ENCODE data around the gene CSF1R. TPM values are rescaled to one million over a fixed set of nuclear protein-coding genes. Genes with fewer than 3 reads are reported as not detected.

Gene CSF1R
- total and polyA plus RNA-seq, 2 of the 8 experiments (the other 6 are each of a cell fraction or from before 2014, with no cell fraction given): 0.12 TPM; not detected in 1

DNA sequence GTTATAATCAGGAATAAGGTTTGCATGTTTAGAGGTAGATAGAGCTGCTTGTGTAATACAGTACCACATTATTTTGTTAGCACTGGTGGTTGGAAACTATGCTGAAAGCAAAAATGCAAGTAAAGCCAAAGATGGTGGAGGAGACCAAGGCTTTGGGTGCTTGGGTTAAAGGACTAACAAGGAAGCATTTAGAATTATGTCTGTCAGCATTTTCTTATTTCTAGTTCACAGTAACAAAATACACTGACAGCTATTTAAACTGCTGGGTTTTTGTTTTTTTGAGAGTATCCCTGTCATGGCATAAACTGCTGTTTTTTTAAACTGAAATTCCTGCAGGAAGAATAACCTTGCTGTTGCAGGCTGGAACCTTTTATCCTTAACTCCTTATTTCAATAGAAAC, 79.3 kb downstream of the CSF1R start:
- H2BK12ac ChIP-seq (ENCODE audit: low read depth, low read length): no peak overlapping the region
- no peak overlapping the region for H4K8ac ChIP-seq (ENCODE audit: extremely low read depth, insufficient read depth, low read length)
- no peak overlapping the region for H2AFZ ChIP-seq (ENCODE audit: low read length)
- H3K4me3 ChIP-seq (ENCODE audit: extremely low read depth in 1 of 4, insufficient read depth in 2 of 4, low read depth in 3 of 4, low read length in 4 of 4): no peak overlapping the region
- peaks cover 4 to 49% (median 22%) of the 10 kb centered on the region in 4 experiments for H3K36me3 ChIP-seq (ENCODE audit: control insufficient read depth in 2 of 4, insufficient read depth in 4 of 4, low read length in 3 of 4)
- no peaks in the 10 kb centered on the region; a peak in 2 of 7 replicates for H3K4me1 ChIP-seq (replicated peaks in 1 of 4; ENCODE audit: control insufficient read depth in 3 of 4, insufficient read depth in 4 of 4, low read length in 3 of 4)
- H2AK5ac ChIP-seq (ENCODE audit: low read depth, low read length): no peak overlapping the region
- POLR2A ChIA-PET (ENCODE audit: partially characterized antibody): interaction anchor here (2.2 kb wide), 1 partner anchor 11 kb away, joined by 4 read pairs; no protein-coding TSS in a partner anchor
- no peak overlapping the region for H3K18ac ChIP-seq (ENCODE audit: extremely low read depth, low read length)
- H3K23me2 ChIP-seq (ENCODE audit: low read depth, low read length): no peaks in the 10 kb centered on the region
- TF ChIP-seq EGR1 (IDR thresholded peaks at IDR 0.05; ENCODE audit: borderline replicate concordance, low read depth, low read length) (no peak), SIN3A (conservative IDR thresholded peaks at IDR 0.05 in 1 of 2, IDR thresholded peaks at IDR 0.05 in 1 of 2; ENCODE audit: low read depth in 1 of 2, low read length in 2 of 2) (no peak), ATF2 (IDR thresholded peaks at IDR 0.05; ENCODE audit: low read length) (no peak), NRF1 (IDR thresholded peaks at IDR 0.05; ENCODE audit: low read depth, low read length) (no peak), BACH1 (IDR thresholded peaks at IDR 0.05; ENCODE audit: low read length) (no peak), KDM1A (IDR thresholded peaks at IDR 0.05; ENCODE audit: borderline replicate concordance, low read length) (no peak), EZH2 (IDR thresholded peaks at IDR 0.05; ENCODE audit: low read depth, low read length, severe bottlenecking) (no peak), SP4 (IDR thresholded peaks at IDR 0.05; ENCODE audit: low read length) (no peak), PHF8 (conservative IDR thresholded peaks at IDR 0.05; ENCODE audit: low read depth, low read length) (no peak), SIRT6 (IDR thresholded peaks at IDR 0.05; ENCODE audit: low read length) (no peak), GABPA (IDR thresholded peaks at IDR 0.05; ENCODE audit: borderline replicate concordance, insufficient read depth, low read length) (no peak), ZNF274 (IDR thresholded peaks at IDR 0.05; ENCODE audit: borderline replicate concordance, extremely low read depth, low read length) (no peak), ASH2L (IDR thresholded peaks at IDR 0.05; ENCODE audit: low read length) (no peak)
- no peak overlapping the region for H2BK5ac ChIP-seq (ENCODE audit: low read depth, low read length)
- H3K79me2 ChIP-seq (ENCODE audit: control insufficient read depth in 1 of 2, insufficient read depth in 2 of 2, low read length in 2 of 2): peaks cover 5 to 31% of the 10 kb centered on the region in 2 experiments
- no peak overlapping the region for H3K4ac ChIP-seq (replicated peaks; ENCODE audit: insufficient read length, low read depth, low read length)
- no peak overlapping the region for H3K27ac ChIP-seq (ENCODE audit: low read depth, low read length)
- H4K5ac ChIP-seq (ENCODE audit: insufficient read length, low read depth, low read length): no peak overlapping the region
- no peak overlapping the region for H2BK15ac ChIP-seq (ENCODE audit: low read length)
- no peak overlapping the region for H2BK20ac ChIP-seq (ENCODE audit: low read length)
- H3K9ac ChIP-seq (replicated peaks in 1 of 4; ENCODE audit: extremely low read depth in 1 of 4, low read depth in 3 of 4, low read length in 3 of 4): no peak overlapping the region
- H2BK120ac ChIP-seq (replicated peaks; ENCODE audit: low read depth, low read length): no peak overlapping the region
- H3K79me1 ChIP-seq (ENCODE audit: low read depth, low read length): peaks cover 5% of the 10 kb centered on the region; the same call in 1 of the 2 replicates
- no peak overlapping the region for H3K23ac ChIP-seq (ENCODE audit: insufficient read length)
- H3K14ac ChIP-seq (ENCODE audit: insufficient read length): no peak overlapping the region
- no peak overlapping the region for H3K4me2 ChIP-seq (ENCODE audit: insufficient read depth in 1 of 2, low read depth in 2 of 2, low read length in 2 of 2)
- no peak for DNase-seq (ENCODE audit: low read depth in 1 of 2, low spot score in 2 of 2)
- no peak overlapping the region for H3K56ac ChIP-seq (replicated peaks; ENCODE audit: insufficient read length, low read depth, low read length)
- CTCF ChIA-PET (ENCODE audit: partially characterized antibody): interaction anchor here (0.7 to 1.9 kb wide), 8 partner anchors 11 to 173 kb away, joined by 3 to 7 read pairs (median 4); no protein-coding TSS in a partner anchor
- FAIRE-seq: no peak
- peaks cover 14 to 17% of the 10 kb centered on the region in 2 experiments for H4K20me1 ChIP-seq (replicated peaks in 1 of 2; ENCODE audit: control insufficient read depth in 1 of 2, insufficient read depth in 2 of 2, low read length in 2 of 2)
- H3K27me3 ChIP-seq (replicated peaks in 1 of 4; ENCODE audit: control insufficient read depth in 3 of 4, extremely low read depth in 1 of 4, insufficient read depth in 3 of 4, low read length in 3 of 4): no peaks in the 10 kb centered on the region
- H4K91ac ChIP-seq (replicated peaks; ENCODE audit: insufficient read length, low read length): no peak overlapping the region
- no peaks in the 10 kb centered on the region for H3K9me3 ChIP-seq (ENCODE audit: insufficient read depth in 2 of 2, low read depth in 1 of 2, low read length in 1 of 2)
